Erythroblast (primary cell): Measurements from ENCODE around the gene WHAMM.

Experiments
- GATA1 ChIP-seq: IDR thresholded peaks from 2 replicates; pipeline ENCODE4 v1.6.1; 2011; ENCODE audit warnings: low read depth, mild to moderate bottlenecking, control low read depth, low read length, moderate library complexity
- POLR2A ChIP-seq: IDR thresholded peaks from 2 replicates; pipeline ENCODE4 v1.6.1; 2011; ENCODE audit warnings: mild to moderate bottlenecking, low read length

DNA sequence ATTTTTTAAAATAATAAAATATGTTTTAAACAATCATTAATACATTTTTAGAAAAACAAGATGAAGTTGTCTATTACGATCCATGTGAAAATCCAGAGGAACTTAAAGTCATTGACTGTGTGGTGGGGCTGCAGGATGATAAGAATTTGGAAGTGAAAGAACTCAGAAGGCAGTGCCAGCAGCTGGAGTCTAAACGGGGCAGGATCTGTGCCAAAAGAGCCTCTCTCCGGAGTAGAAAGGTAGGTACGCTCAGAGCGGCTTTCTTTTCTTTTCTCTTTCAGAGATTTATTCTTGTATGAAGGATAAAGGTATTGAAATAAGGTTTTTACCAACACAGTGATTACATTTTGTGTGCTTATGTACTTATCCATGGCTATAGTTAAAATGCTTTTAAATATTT lies 13.6 kb downstream of the WHAMM start:
- no peak for TF ChIP-seq POLR2A
- TF ChIP-seq GATA1: no peak
